HG03575 (cell line): Measurements from ENCODE around the gene PXK.

Experiments
- ATAC-seq: cut with Tn5 transposase; IDR thresholded peaks from one replicate; pipeline ENCODE4 v1.9.1; 2021; ENCODE audit not compliant: unreplicated experiment, insufficient number of reproducible peaks, low FRiP score; ENCODE audit errors: extremely low read depth

The PXK gene

DNA sequence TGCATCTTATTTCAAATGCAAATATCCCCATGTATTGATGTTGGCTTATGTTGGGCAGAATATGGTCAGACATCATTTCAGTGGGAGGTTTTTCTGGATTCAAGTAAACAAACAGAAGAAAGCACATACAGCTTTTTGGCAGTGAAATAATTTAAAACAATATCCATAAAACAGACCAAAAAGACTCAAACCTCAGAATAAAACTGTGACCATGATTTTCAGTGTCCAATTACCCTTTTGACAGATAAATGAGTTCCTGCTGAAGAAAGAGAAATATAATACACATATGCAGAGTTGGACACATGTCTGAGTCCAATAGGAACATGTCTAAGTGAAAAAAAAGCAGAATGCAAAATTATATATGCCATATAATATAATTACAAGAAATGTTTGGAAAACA is 39.1 kb downstream of the PXK start:
- no peak for ATAC-seq

DNA sequence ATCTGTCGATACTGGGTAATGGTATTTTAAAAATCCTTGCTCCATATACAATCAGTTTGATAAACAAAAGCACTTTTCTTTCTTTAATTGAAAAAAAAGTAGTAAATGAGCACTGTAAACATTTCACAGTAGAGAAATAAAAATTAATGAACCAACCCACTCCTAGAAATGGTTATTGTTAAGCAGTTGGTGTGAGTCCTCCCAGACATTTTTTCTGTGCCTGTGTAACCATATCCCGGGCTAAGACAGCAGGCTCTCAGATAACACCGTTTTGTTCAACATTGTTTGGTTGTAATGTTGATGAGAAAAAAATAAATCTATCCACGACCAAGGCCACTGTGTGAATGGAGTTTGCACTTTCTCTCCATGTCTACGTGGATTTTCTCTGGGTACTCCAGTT is 42.6 kb downstream of the PXK start:
- ATAC-seq, result no peak

DNA sequence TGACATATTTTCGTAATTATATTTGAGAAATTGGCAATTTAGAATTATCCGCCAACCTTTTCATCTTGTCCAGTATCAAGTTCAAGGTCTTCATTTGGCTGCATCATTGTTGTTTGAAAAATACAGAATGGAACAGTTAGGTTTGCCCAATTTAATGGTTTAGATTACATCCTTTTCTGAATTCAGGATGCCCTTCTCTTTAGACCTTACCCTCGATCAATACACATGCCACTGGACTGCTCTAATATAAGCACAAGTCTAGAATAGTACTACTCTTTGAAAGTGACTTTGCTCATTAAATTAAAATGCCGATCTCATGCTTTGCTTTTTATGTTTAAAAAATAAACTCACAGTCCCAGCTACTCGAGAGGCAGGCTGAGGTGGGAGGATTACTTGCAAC is 44.5 kb downstream of the PXK start:
- no peak for ATAC-seq

DNA sequence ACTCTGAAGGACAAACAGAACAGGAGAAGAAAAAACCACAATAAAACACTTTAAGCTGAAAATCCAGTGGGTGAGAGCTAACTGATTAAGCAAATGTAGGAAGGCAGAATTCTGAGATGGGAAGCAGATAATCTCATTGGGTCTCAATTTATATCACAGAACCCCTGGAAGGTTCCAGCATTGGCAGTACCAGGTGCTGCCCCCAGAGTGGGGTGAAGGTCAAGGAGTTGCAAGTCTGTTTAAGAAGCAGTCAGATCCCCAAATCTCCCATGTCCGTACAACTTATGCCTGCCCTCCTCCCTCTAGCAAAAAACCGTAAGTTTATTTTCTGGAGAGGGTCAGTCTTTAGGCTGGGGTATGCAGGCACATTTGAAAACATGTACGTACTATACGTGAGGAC is 45.1 kb downstream of the PXK start:
- ATAC-seq, result no peak

DNA sequence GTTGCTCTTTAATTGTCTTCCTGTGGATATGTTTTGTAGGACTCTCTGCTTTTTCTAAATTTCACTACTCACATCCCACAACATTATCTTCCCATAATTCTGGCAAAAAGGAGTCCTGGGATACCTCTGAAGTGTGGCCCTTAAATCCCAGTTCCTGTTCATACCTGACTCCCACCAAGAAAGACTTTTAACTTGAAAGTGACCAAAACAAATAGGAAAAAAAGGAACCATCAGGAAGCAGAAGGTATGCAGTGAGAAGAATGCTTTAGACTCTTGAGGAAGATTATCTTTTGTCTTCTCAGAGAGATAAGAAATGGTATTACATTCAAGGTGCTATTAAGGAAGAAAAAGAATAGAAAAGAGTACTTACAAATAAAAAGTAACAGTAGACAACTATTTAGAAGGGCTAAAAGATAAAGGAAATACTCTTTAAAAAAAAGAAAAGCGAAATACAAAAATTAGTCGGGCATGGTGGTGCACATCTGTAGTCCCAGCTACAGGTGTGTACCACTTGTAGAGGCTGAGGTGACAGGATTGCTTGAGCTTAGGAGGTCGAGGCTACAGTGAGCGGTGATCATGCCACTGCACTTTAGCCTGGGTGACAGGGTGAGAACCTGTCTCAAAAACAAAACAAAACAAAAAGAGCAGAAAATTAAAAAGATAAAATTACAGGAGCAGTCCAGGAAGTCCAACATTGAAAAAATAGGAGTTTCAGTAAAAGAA is 46.8 kb downstream of the PXK start:
- ATAC-seq, result no peak

GRCh38 chr3:58383476-58383875 is 50.8 kb downstream of the PXK start:
- no peak for ATAC-seq

DNA sequence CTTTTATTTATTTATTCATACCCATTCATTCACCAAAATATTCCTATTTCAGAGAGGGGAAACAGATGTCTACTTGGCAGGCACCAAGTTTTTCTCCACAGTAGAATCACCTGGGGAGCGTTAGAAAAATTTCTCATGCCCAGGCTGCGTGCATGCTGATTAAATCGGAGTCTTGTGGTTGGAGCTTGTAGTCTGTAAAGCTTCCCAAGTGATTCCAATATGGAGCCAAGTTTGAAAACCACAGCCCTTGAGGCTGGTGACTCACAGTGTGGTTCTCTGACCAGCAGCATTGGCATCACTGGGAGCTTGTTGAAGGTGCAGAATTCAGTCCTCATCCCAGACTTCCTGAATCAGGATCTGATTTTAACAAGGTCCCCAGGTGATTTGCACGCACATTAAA is 51.2 kb downstream of the PXK start:
- no peak for ATAC-seq

- ATAC-seq, result no peak
Observed at GRCh38 chr3:58384381-58385090, 51.8 kb downstream of the PXK start.

- no peak for ATAC-seq
Observed at GRCh38 chr3:58386626-58387365, 54.1 kb downstream of the PXK start.

DNA sequence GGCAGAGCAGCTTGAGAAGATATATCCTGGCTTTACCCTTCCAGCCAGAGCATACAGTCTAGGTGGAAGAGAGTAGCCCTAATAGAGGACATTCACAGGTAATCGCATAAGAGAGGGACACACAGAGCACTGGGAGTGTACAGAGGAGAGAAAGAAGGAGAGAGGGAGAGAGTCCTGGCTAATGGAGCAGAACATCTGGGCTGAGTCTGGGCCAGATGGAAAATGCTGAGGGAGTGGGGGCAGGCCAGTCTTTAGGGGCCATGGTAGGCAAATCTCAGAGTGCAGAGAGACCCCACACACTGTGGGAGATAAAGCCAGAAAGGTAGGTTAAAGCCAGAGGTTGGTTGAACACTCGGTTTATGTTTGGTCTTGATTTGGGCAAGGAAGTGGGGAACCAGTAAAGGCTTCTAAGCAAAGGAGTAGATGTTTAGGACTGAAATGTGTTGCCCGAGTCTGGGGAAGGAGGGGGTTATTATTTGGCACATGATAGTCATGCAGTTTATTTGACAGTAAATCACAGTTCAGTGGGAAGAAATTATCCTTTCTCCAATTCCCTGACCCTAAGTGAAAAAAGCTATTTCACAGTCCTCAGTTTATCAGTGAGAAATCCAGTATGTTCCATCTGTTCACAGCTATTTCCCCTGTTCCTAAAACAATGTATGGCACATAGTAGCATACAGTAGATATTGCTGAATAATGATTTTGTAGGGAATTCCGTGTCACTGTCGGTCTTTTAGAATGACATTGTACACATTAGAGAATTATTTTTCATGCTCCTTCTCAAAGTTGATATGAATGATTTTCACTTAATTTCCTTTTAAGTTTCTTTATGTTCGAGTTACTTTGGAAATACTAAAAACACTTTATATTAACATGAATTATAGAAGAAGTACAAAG is 55.2 kb downstream of the PXK start:
- no peak for ATAC-seq

DNA sequence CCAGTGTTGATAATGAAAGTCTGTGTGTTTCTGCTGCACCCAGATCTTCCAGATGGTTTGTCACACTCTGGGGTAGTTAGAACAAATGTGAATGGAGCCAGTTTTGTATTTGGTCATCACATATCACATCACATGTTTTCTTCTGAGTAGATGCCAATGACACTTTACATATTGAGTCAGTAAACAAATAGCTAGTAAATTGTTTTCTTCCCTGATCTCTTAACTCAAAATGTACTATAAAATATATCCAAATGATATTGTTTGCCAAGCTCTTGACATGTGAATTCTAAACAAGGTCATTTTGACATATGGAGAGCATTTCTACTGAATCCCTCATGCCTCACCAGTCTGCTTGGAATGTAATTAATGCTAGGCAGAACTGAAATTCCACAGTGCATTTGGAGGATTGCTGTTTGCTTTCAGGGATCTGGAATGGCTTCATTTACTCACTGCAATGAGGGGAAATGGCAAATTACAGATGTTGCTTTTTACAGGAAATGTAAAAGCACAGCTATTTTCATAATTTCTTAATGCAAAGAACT is 55.9 kb downstream of the PXK start:
- no peak for ATAC-seq

- no peak for ATAC-seq
Observed at GRCh38 chr3:58391156-58391865, 58.6 kb downstream of the PXK start.

- ATAC-seq, result no peak
Observed at GRCh38 chr3:58392181-58392580, 59.5 kb downstream of the PXK start.

DNA sequence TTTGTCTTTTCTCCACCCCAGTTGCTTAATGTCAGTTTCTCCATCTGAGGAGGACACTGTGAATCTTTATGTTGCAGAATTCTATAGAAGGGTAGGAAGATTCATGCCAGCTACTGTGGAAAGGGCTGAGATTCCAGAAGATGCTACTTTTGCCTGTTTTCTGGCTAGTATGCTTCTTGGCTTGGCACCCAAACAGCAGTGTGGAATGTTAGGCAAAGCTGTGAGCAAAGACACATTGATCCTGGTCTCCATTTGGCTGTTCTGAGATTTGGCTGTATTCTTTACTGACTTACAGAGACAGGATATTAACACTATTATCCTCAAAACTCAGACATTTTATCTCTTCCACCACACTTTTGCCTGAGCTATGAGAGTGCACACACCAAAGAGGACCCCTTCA is 61.6 kb downstream of the PXK start:
- no peak for ATAC-seq

DNA sequence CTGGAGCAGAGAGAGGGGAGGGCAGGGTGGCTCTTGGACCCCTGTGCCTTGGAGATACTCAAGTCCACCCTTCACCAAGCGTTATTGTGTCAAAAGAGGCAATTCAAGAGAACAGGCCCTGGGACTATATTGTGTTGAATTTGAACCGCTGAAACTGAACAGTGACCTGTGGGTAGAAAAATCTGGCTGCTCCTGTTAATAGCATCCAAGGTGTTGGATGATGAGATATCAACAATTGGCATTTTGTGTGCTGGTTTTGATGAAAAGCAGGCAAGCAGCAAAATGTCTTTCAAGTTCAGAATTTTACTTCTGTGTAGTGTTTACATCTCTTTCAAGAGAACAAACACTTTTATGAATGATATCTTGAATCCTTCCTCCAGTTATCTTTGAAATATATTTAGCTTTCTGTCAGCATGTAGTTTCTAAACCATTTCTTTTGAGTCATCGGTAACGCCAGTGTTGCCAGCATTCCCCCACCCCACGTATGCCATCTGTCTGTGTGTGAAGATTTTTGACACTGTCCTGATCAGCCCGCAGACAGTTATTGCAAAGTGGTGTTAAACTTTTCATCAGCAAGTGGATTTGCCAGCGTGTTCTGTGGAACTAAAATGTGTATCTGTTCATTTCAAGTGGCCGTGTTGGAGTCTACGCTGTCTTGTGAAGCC is 66.1 kb downstream of the PXK start:
- ATAC-seq, result no peak

DNA sequence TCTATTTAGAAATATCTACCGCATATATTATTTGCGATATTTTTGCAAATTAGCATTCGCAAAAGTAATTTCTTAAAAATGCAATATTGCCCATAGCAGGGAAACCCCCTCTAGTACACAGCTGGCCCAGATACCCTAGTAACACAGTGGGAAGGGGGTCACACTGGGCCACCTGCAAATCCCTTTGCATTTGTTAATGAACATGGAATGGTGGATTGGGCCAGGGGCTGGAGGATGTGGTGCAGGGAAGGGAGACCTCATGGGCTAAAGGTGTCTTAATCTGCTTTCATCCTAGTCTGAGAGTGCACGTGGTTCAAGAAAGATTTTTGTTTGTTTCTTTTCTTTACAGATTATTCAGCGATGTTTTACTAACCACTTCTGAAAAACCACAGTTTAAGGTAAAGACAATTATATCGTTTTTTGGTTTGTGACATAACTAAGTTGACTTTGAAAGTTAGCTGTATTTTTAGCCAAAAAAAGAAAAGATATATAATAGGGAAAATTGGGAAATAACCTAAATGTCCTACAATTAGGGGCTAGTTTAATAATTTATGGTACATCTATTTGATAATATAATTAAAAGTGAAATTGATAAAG is 70.9 kb downstream of the PXK start:
- no peak for ATAC-seq

GRCh38 chr3:58404396-58404795 is 71.7 kb downstream of the PXK start:
- ATAC-seq, result no peak

DNA sequence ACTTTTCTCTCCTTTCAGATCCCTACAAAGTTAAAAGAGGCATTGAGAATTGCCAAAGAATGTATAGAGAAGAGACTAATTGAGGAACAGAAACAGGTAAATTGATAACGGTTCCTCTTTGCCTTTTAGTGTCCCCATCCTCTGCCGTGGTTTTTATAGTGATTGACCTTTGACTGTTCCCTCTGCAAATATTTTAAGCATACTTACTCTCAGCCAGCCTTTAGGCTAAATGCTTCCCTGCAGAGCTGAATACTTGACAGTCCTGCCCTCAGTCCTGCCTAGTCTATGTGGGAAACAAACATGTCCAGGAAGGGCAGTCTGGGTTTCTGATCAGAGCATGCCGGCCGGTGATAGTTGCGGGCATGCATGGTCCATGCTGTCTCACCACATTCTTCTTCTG is 76.2 kb downstream of the PXK start:
- ATAC-seq, result no peak
